ENCODE data around the gene ONECUT3.

Gene ONECUT3

DNA sequence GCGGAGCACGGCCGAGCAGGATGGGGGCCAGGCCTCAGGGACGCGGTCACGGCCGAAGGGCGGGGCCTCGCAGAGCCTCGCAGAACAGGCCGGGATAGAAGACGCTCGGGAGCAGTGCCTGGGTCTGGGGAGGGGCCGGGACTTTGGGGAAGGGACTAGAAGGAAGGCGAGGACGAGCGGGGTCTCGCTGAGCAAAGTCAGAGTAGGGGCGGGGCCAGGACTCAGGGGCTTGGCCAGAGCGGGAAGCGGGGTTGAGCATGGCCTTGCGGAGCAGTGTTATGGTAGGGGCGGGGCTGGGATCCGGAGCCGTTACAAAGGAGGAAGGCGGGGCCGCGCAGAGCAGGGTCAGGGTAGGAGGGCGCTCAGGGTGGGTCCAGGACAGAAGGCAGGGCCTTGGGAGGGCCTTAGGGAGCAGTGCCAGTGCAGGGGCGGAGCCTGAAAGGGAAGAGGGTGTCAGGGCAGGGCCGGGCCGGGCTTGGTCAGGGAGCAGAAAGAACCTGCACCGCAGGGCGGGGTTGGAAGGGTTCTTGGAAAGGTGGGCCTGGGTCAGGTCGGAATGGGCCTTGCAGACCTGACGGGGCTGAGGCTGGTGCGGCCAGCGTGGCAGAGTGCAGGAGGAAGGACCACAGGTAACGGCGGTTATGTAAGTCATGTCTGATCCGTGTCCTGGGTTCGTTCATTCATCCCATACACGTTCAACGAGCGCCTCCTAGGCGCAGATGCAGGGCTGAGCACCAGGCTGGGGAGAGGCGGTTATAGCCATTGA is 59.3 kb downstream of the ONECUT3 start:
- H3K27me3 Mint-ChIP-seq: no peaks in the 10 kb centered on the region
- peaks cover 40% of the 10 kb centered on the region for H3K36me3 Mint-ChIP-seq (ENCODE audit: low read depth)
- H3K9me3 Mint-ChIP-seq: no peaks in the 10 kb centered on the region
- intact Hi-C loops (cut with micrococcal nuclease): no loop called here
- peak overlapping the region; percentile 97 for H3K27ac Mint-ChIP-seq
- H3K4me3 Mint-ChIP-seq: peak overlapping the region; percentile 93
- H3K4me1 Mint-ChIP-seq (ENCODE audit: low read depth): peaks cover 28% of the 10 kb centered on the region

DNA sequence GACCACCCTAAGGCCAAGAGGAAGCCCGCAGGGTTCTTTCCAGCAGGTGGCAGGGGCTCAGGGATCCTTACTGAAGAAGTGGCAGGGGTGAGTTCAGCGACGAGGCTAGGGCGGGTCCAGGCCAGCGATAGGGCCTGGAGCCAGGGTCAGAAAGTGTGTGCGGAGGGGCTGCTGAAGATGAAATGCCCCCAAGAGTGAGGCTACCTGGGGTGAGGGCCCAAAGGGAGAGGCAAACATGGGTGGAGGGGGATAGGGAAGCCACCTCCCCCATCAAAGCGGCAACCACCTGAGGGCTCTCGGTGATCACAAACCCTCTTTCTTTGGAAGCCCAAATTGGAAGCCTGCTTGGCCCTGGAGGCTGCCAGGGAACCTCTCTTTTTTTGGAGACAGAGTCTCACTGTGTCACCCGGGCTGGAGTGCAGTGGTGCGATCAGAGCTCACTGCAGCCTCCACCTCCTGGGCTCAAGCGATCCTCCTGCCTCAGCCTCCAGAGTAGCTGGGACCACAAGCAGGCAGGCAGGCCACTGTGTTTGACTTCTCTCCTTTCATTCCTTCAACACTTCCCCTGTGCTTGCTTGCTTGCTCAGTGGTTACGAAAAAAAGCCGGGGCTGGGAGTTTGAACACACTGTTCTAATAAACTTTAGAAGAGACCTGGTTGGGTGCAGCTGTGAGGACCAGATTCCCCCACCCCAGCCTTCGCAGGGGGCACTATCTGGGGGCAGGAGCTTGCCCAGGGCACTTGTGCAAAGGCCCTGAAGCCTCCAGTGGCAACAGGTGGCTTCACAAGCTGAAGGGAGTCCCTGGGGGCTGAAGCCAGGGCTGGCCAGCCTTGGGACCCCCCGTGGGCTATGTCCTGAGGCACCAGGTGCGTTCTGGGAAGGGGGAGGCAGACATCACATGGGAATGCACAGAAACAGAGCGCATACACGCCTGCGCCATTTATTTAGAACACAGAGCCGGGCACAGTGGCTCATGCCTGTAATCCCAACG is 60.2 kb downstream of the ONECUT3 start:
- H3K27me3 Mint-ChIP-seq: no peaks in the 10 kb centered on the region
- H3K9me3 Mint-ChIP-seq: no peaks in the 10 kb centered on the region
- H3K36me3 Mint-ChIP-seq (ENCODE audit: low read depth): peaks cover 49% of the 10 kb centered on the region
- intact Hi-C loops (cut with micrococcal nuclease): no loop called here
- peak overlapping the region; percentile 97 for H3K27ac Mint-ChIP-seq
- peak overlapping the region; percentile 93 for H3K4me3 Mint-ChIP-seq
- H3K4me1 Mint-ChIP-seq (ENCODE audit: low read depth): peaks cover 28% of the 10 kb centered on the region

GRCh38 chr19:1814391-1814790 is 61.1 kb downstream of the ONECUT3 start:
- intact Hi-C loops (cut with micrococcal nuclease): no loop called here
- H3K36me3 Mint-ChIP-seq (ENCODE audit: low read depth): peaks cover 58% of the 10 kb centered on the region
- H3K9me3 Mint-ChIP-seq: no peaks in the 10 kb centered on the region
- H3K4me3 Mint-ChIP-seq: no peak overlapping the region
- H3K27ac Mint-ChIP-seq: no peak overlapping the region
- H3K4me1 Mint-ChIP-seq (ENCODE audit: low read depth): peaks cover 28% of the 10 kb centered on the region
- H3K27me3 Mint-ChIP-seq: no peaks in the 10 kb centered on the region

- Mint-ChIP-seq H3K4me3 (no peak overlapping the region), H3K27ac (no peak overlapping the region), H3K9me3 (no peaks in the 10 kb centered on the region)
Observed at GRCh38 chr19:1814833-1815604, 61.7 kb downstream of the ONECUT3 start.

GRCh38 chr19:1815605-1816529 is 62.6 kb downstream of the ONECUT3 start:
- H3K4me3 Mint-ChIP-seq: no peak overlapping the region
- H3K4me1 Mint-ChIP-seq (ENCODE audit: low read depth): peaks cover 28% of the 10 kb centered on the region
- H3K27me3 Mint-ChIP-seq: no peaks in the 10 kb centered on the region
- H3K36me3 Mint-ChIP-seq (ENCODE audit: low read depth): peaks cover 73% of the 10 kb centered on the region
- intact Hi-C loops (cut with micrococcal nuclease): no loop called here
- no peaks in the 10 kb centered on the region for H3K9me3 Mint-ChIP-seq
- H3K27ac Mint-ChIP-seq: no peak overlapping the region

More at GRCh38 chr19:1814833-1815604, 61.7 kb downstream of the ONECUT3 start:
- H3K4me1 Mint-ChIP-seq (ENCODE audit: low read depth): peaks cover 28% of the 10 kb centered on the region
- H3K27me3 Mint-ChIP-seq: no peaks in the 10 kb centered on the region
- peaks cover 65% of the 10 kb centered on the region for H3K36me3 Mint-ChIP-seq (ENCODE audit: low read depth)
- intact Hi-C loops (cut with micrococcal nuclease): no loop called here

GRCh38 chr19:1816530-1817298 is 63.4 kb downstream of the ONECUT3 start:
- Mint-ChIP-seq H3K9me3 (no peaks in the 10 kb centered on the region), H3K4me3 (no peak overlapping the region), H3K27ac (no peak overlapping the region), H3K4me1 (ENCODE audit: low read depth) (peaks cover 22% of the 10 kb centered on the region), H3K27me3 (no peaks in the 10 kb centered on the region), H3K36me3 (ENCODE audit: low read depth) (peaks cover 82% of the 10 kb centered on the region)
- intact Hi-C loops (cut with micrococcal nuclease): no loop called here

DNA sequence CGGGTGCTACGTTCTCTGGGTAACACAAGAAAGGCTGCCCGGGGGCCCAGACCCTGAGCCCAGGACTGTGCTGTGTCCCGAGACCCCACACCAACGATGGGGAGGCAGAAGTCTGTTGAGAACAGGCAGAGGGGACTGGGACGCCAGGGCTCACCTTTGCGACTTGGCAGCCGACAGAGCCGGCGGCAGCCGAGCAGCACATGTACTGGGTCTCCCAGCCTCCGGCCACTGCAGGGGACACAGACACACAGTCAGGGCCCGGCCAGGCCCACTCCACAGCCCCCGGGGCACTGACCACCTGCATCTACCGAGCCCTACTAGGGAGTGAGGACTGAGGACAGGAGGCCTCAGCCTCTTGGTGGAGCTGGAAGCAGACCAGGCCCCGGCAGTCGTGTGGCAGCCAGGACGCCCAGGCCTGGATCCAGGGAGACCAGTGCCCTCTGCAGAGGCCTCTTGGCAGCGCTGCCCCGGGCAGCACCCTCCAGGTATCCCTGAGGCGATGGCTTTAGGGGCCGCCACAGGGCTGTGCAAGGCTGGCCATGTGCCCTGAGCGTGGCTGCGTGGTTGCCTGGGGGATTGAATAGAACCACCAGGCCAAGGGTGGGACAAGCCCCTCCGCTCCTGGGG is 64.4 kb downstream of the ONECUT3 start:
- Mint-ChIP-seq H3K9me3 (no peaks in the 10 kb centered on the region), H3K27me3 (no peaks in the 10 kb centered on the region), H3K27ac (no peak overlapping the region), H3K4me3 (no peak overlapping the region), H3K36me3 (ENCODE audit: low read depth) (peaks cover 85% of the 10 kb centered on the region), H3K4me1 (ENCODE audit: low read depth) (peaks cover 19% of the 10 kb centered on the region)
- intact Hi-C loops (cut with micrococcal nuclease): no loop called here

GRCh38 chr19:1818549-1819195 is 65.4 kb downstream of the ONECUT3 start:
- Mint-ChIP-seq H3K27ac (no peak overlapping the region), H3K9me3 (no peaks in the 10 kb centered on the region), H3K4me3 (no peak overlapping the region), H3K27me3 (no peaks in the 10 kb centered on the region), H3K4me1 (ENCODE audit: low read depth) (peaks cover 9% of the 10 kb centered on the region), H3K36me3 (ENCODE audit: low read depth) (peaks cover 91% of the 10 kb centered on the region)
- intact Hi-C loops (cut with micrococcal nuclease): no loop called here

DNA sequence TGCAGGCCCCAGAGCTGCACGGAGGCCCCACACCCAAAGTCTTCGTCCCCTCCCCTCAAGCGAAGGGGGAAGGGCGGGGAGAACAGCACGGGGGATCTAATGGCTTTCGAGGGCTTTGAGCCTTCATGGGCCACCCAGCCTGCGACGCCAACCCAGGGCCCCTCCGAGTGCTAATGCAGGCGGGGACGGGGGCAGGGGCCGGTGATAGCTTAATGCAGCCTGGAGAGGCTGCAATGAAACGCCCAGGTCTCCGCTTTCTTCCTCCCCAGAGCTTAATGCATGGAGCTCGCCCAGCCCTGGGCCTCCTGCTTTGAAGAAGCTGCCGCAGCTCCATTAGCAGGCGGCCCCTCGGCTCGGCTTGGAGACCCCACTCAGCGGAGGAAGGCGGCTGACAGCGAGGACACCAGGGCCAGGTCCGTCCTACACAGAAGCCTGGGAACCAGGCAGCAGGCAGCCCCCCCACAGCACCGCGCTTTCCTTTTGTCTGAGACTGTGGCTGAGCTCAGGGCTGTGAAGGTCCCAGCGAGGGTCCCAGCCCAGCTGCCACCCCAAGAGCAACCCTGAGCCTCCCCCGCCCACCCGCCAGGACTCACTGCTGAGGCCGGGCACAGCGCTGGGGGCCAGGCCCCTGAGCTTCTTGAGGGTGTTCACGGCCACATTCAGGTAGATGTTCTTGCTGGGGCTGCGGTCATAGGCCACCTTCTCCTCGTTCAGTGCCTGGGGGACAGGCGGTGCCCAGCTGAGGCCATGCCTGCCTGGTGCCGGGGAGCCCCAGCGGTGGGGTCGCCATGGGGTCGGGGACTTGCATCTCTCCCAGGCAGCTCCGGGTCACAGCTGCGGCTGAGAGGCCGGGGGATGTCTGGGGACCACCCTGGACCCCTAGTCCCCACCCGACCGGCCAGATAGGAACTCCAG is 66.3 kb downstream of the ONECUT3 start:
- no peak overlapping the region for H3K4me3 Mint-ChIP-seq

DNA sequence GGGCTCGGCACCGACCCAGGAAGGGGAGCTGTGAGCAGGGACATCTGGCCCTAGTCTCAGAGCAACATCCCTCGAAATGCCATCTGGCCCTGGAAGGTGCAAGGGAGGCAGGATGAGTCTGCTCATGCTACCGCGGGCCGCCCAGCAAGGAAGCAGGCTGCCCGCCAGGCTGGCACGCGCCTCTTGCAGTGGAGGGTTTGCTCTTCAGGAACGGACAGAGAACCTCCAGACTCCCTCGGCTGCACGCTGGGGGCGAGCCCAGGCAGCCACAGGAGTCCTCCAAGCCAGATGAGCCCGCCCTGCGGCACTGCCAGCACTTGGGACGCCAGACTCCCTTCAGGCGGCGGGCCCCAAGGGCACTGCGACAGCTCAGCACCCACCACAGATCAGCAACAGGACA is 68.9 kb downstream of the ONECUT3 start:
- Mint-ChIP-seq H3K4me1 (ENCODE audit: low read depth) (peaks cover 8% of the 10 kb centered on the region), H3K27me3 (no peaks in the 10 kb centered on the region), H3K4me3 (no peak overlapping the region), H3K27ac (no peak overlapping the region), H3K36me3 (ENCODE audit: low read depth) (peaks cover 100% of the 10 kb centered on the region), H3K9me3 (no peaks in the 10 kb centered on the region)
- intact Hi-C loops (cut with micrococcal nuclease): no loop called here

More for the DNA sequence above, 66.3 kb downstream of the ONECUT3 start:
- H3K27ac Mint-ChIP-seq: no peak overlapping the region
- peaks cover 4% of the 10 kb centered on the region for H3K4me1 Mint-ChIP-seq (ENCODE audit: low read depth)
- peaks cover 100% of the 10 kb centered on the region for H3K36me3 Mint-ChIP-seq (ENCODE audit: low read depth)
- H3K9me3 Mint-ChIP-seq: no peaks in the 10 kb centered on the region
- H3K27me3 Mint-ChIP-seq: no peaks in the 10 kb centered on the region
- intact Hi-C loops (cut with micrococcal nuclease): no loop called here

GRCh38 chr19:1823020-1823419 is 69.7 kb downstream of the ONECUT3 start:
- intact Hi-C loops (cut with micrococcal nuclease): no loop called here
- Mint-ChIP-seq H3K4me1 (ENCODE audit: low read depth) (peaks cover 8% of the 10 kb centered on the region), H3K36me3 (ENCODE audit: low read depth) (peaks cover 100% of the 10 kb centered on the region), H3K4me3 (no peak overlapping the region), H3K27ac (no peak overlapping the region), H3K27me3 (no peaks in the 10 kb centered on the region), H3K9me3 (no peaks in the 10 kb centered on the region)
